Naive thymus-derived CD4-positive, alpha-beta T cell (primary cell): ENCODE data around the gene TSC22D2. TPM values are rescaled to one million over a fixed set of nuclear protein-coding genes. Genes with fewer than 3 reads are reported as not detected.

Source experiments
- ATAC-seq: fragments of 150-1000 bp; cut with Tn5 transposase; 2 replicates; pipeline ENCODE4 v1.10.0; 2021; ENCODE audit warnings: mild to moderate bottlenecking, moderate library complexity
- CTCF ChIA-PET: fragments of 350-600 bp; sonication (Branson Sonifier 250); formaldehyde crosslinking; loops from one replicate; lab custom pipeline; 2021; ENCODE audit warnings: antibody characterized with exemption; lab: Charles Lee
- POLR2A ChIA-PET: fragments of 350-600 bp; sonication (Branson Sonifier 250); formaldehyde crosslinking; loops from one replicate; lab custom pipeline; 2021; ENCODE audit warnings: antibody characterized with exemption, inconsistent platforms; lab: Charles Lee
- DNase-seq, 9 donors: peaks; one replicate each; pipeline versions ENCODE4 v3.0.0 to v3.0.0-alpha.2; 2020 to 2022; ENCODE audit warnings: mixed read lengths in 1 of 9
- H3K27ac ChIP-seq: one replicate; pipeline ENCODE4 v1.7.0; 2013; ENCODE audit warnings: mild to moderate bottlenecking, low read depth, low read length, moderate library complexity
- H3K27me3 ChIP-seq, 2 donors: one replicate each; pipeline ENCODE4 v1.7.0; 2013; ENCODE audit warnings: low read length in 2 of 2, mild to moderate bottlenecking in 2 of 2, moderate library complexity in 2 of 2; ENCODE audit not compliant: control insufficient read depth in 2 of 2, insufficient read depth in 2 of 2
- H3K36me3 ChIP-seq, 3 experiments: 1 replicate in 2 of 3; 2 replicates in 1 of 3; pipeline ENCODE4 v1.7.0; 2013; ENCODE audit warnings: low read length in 3 of 3, mild to moderate bottlenecking in 3 of 3, moderate library complexity in 1 of 3; ENCODE audit not compliant: insufficient read depth in 3 of 3, control insufficient read depth in 2 of 3
- H3K4me1 ChIP-seq, 2 donors: one replicate each; pipeline ENCODE4 v1.7.0; 2013; ENCODE audit warnings: low read length in 2 of 2, mild to moderate bottlenecking in 2 of 2, moderate library complexity in 1 of 2; ENCODE audit not compliant: control insufficient read depth in 2 of 2, insufficient read depth in 2 of 2
- H3K4me3 ChIP-seq: 2 replicates; pipeline ENCODE4 v1.7.0; 2013; ENCODE audit warnings: mild to moderate bottlenecking, low read length
- H3K9me3 ChIP-seq, 3 experiments: 1 replicate in 2 of 3; 2 replicates in 1 of 3; pipeline ENCODE4 v1.7.0; 2013; ENCODE audit warnings: low read length in 3 of 3; ENCODE audit not compliant: control insufficient read depth in 2 of 3
- H3K27ac Mint-ChIP-seq, 9 donors: one replicate each; pipeline ENCODE4 v1.8.0; 2020 to 2022; ENCODE audit warnings: mixed read lengths in 9 of 9, mild to moderate bottlenecking in 8 of 9, moderate library complexity in 5 of 9, inconsistent platforms in 2 of 9
- H3K27me3 Mint-ChIP-seq, 5 donors: one replicate each; pipeline ENCODE4 v1.8.0; 2021 to 2022; ENCODE audit warnings: mixed read lengths in 5 of 5, mild to moderate bottlenecking in 1 of 5
- H3K36me3 Mint-ChIP-seq, 5 donors: one replicate each; pipeline ENCODE4 v1.8.0; 2020 to 2022; ENCODE audit warnings: mixed read lengths in 5 of 5, mild to moderate bottlenecking in 3 of 5, inconsistent platforms in 1 of 5
- H3K4me1 Mint-ChIP-seq, 7 donors: one replicate each; pipeline ENCODE4 v1.8.0; 2020 to 2022; ENCODE audit warnings: mixed read lengths in 7 of 7, mild to moderate bottlenecking in 3 of 7, inconsistent platforms in 1 of 7
- H3K4me3 Mint-ChIP-seq, 10 donors: one replicate each; pipeline ENCODE4 v1.8.0; 2020 to 2022; ENCODE audit warnings: mild to moderate bottlenecking in 10 of 10, mixed read lengths in 10 of 10, moderate library complexity in 6 of 10, inconsistent platforms in 2 of 10
- H3K9me3 Mint-ChIP-seq, 11 donors: one replicate each; pipeline ENCODE4 v1.8.0; 2020 to 2022; ENCODE audit warnings: mixed read lengths in 11 of 11, mild to moderate bottlenecking in 4 of 11, inconsistent platforms in 1 of 11, moderate library complexity in 1 of 11
- intact Hi-C, 2 donors: fragments of 100-400 bp; cut with micrococcal nuclease; formaldehyde crosslinking; loops; one replicate each; pipeline ENCODE4 v1.15.1; 2023
- polyA plus RNA-seq, 2 donors: library from polyadenylated mRNA; unstranded; fragments of 300-500 nt; fragmentation: Illumina TruSeq; gene quantifications; one replicate each; pipeline ENCODE4 v1.2.3, GENCODE V29; 2021
- total RNA-seq, 6 experiments: library from RNA in 5 of 6; stranded (reverse) in 5 of 6; gene quantifications; 1 replicate in 5 of 6; 2 replicates in 1 of 6; pipeline ENCODE4 v1.2.3 and lab custom pipeline; 2021 to 2026

The TSC22D2 gene
- total and polyA plus RNA-seq, 7 experiments from 2014 or later = 6.6 to 42.1 (median 26.1) TPM

DNA sequence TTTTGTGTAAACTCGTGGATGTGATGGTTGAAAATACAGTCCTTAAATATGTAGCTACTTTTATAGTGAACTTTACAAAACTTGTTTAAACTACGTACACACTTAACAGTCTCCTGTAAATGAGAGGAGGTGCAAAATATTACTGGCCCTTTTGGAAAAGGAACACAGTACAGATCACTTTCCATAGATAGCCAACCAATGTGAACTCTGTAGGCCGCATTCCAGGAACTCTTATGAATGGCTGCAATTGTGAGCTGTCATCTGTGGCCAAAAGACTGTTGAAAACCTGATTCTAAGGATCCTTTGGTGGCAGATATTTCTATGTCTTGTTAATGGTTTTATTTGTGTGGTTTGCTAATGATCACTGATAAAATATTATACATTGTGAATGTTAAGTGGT lies 6.2 kb downstream of the TSC22D2 start:
- H3K36me3 Mint-ChIP-seq = peaks cover 0 to 33% (median 3%) of the 10 kb centered on the region in 5 donors
- ChIA-PET POLR2A (no interaction called here), CTCF (interaction anchor here (0.6 kb wide), 1 partner anchor 1304 kb away, joined by 3 read pairs; no protein-coding TSS in a partner anchor)
- H3K27me3 Mint-ChIP-seq = no peaks in the 10 kb centered on the region
- ATAC-seq (no peak), DNase-seq (no peak)
- peaks cover 61 to 83% (median 75%) of the 10 kb centered on the region in 7 donors for H3K4me1 Mint-ChIP-seq
- Histone ChIP-seq H3K4me3 (peak overlapping the region; percentile 6), H3K36me3 (peaks cover 0 to 9% (median 0%) of the 10 kb centered on the region in 3 experiments), H3K9me3 (no peaks in the 10 kb centered on the region), H3K4me1 (peaks cover 18 to 34% of the 10 kb centered on the region in 2 donors), H3K27me3 (no peaks in the 10 kb centered on the region), H3K27ac (no peak overlapping the region)
- peaks cover 0 to 1% (median 0%) of the 10 kb centered on the region in 11 donors for H3K9me3 Mint-ChIP-seq
- peak overlapping the region; percentile 17 to 97 (median 88) for H3K4me3 Mint-ChIP-seq
- intact Hi-C loops = loop anchor here in 1 of 2 donors (1.0 kb wide), 1 partner anchor 13 kb away; no protein-coding TSS in a partner anchor
- no peak overlapping the region for H3K27ac Mint-ChIP-seq

DNA sequence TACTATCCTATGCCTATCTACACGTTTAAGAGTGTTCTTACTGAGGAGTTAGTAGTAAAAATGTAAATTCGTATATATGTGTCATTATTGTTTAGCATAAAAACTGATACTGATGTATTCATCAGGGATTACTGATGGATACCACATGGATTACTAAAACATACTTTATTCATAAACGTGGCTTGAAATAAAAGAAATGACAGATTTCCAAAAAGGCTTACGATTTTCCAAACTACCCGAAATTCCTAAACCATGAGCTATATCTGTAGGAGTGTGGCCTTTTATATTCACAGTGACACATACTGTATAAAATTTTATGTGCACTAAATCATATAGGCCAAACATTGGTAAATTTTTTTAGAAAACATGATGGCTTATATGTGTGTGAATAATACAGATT lies 6.9 kb downstream of the TSC22D2 start:
- peaks cover 65 to 90% (median 81%) of the 10 kb centered on the region in 7 donors for H3K4me1 Mint-ChIP-seq
- peak overlapping the region; percentile 43 to 97 (median 88) for H3K4me3 Mint-ChIP-seq
- Histone ChIP-seq H3K9me3 (no peaks in the 10 kb centered on the region), H3K4me1 (peaks cover 18 to 34% of the 10 kb centered on the region in 2 donors), H3K27ac (no peak overlapping the region), H3K4me3 (no peak overlapping the region), H3K27me3 (no peaks in the 10 kb centered on the region), H3K36me3 (peaks cover 0 to 3% (median 0%) of the 10 kb centered on the region in 3 experiments)
- peak overlapping the region in 1 of 9 donors; percentile 9 for H3K27ac Mint-ChIP-seq
- intact Hi-C loops = loop anchor here in 1 of 2 donors (1.0 kb wide), 1 partner anchor 12 kb away; no protein-coding TSS in a partner anchor
- ChIA-PET POLR2A (no interaction called here), CTCF (interaction anchor here (0.9 kb wide), 1 partner anchor 81 kb away, joined by 3 read pairs; no protein-coding TSS in a partner anchor)
- H3K9me3 Mint-ChIP-seq = peaks cover 0 to 1% (median 0%) of the 10 kb centered on the region in 11 donors
- ATAC-seq (no peak), DNase-seq (no peak)
- H3K27me3 Mint-ChIP-seq = no peaks in the 10 kb centered on the region
- H3K36me3 Mint-ChIP-seq = peaks cover 0 to 33% (median 3%) of the 10 kb centered on the region in 5 donors

DNA sequence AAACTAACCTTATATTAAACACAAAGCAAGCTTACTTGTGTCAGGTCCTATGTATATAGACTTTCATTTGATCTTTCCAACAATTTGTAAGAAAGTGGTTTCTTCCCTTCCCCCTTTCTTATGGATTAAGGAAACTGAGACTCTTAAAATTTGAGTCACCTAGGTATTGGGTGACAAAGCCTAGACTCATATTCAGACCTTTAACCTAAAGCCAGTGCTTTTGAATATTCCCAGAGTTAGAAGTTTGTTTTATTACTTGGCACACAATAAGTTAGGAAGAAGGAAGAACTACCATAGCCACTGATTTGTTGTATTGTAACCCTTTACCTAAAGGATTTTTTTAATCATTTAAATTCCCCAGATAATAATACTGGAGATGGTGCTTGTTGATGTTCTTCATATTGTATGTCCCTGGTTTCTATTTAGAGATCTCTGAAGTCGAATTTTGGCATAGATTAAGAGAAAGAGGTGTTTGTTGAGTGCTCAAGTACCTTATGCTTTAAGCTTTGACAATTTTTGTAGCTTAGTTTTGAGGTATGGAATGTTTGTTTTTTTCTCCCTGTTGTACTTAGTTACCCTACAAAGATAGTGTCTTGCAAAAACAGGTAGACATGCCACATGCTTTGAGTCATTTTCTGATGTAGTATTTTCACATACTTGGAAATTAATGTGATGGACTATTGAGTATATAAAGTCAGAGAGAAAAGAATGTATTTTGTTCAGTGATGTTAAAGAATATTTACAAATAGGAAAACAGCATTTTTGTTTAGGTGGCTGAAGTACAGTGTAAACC lies 11.2 kb downstream of the TSC22D2 start:
- Histone ChIP-seq H3K27me3 (no peaks in the 10 kb centered on the region), H3K27ac (no peak overlapping the region), H3K9me3 (no peaks in the 10 kb centered on the region), H3K4me3 (no peak overlapping the region), H3K4me1 (peaks cover 11 to 22% of the 10 kb centered on the region in 2 donors), H3K36me3 (no peaks in the 10 kb centered on the region)
- no peak for ATAC-seq
- H3K4me1 Mint-ChIP-seq = peaks cover 42 to 87% (median 72%) of the 10 kb centered on the region in 7 donors
- no peak for DNase-seq
- ChIA-PET POLR2A (interaction anchor here (1.0 to 2.0 kb wide), 2 partner anchors 10 to 12 kb away, joined by 3 to 9 read pairs; no protein-coding TSS in a partner anchor), CTCF (interaction anchor here (1.3 kb wide), 1 partner anchor 10 kb away, joined by 4 read pairs; no protein-coding TSS in a partner anchor)
- no peaks in the 10 kb centered on the region for H3K27me3 Mint-ChIP-seq
- H3K36me3 Mint-ChIP-seq = peaks cover 0 to 24% (median 5%) of the 10 kb centered on the region in 5 donors
- intact Hi-C loops = no loop called here
- H3K9me3 Mint-ChIP-seq = no peaks in the 10 kb centered on the region
- peak overlapping the region in 3 of 10 donors; percentile 13 to 36 (median 20) for H3K4me3 Mint-ChIP-seq
- H3K27ac Mint-ChIP-seq = no peak overlapping the region

DNA sequence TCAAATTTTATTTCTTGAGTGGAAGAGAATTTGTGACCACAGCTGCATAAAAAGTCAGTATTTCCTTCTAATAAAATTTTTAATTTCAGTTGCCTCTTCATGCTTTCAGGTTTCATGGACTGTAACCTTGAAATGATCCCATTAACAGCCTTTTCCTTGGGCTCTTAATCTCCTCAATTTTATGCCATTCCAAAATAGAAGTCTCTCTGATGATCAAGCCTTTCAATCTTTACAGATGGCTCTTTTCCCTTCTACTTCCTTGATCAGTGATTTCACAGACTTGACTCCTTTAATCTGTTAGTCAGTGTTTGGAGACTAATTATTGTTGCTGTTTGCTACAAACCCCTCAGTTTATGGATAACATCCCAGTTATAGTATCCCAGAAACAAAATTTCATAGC lies 11.9 kb downstream of the TSC22D2 start:
- Histone ChIP-seq H3K4me3 (no peak overlapping the region), H3K9me3 (no peaks in the 10 kb centered on the region), H3K36me3 (no peaks in the 10 kb centered on the region), H3K27me3 (no peaks in the 10 kb centered on the region), H3K4me1 (peaks cover 11 to 21% of the 10 kb centered on the region in 2 donors), H3K27ac (no peak overlapping the region)
- ATAC-seq = no peak
- Mint-ChIP-seq H3K9me3 (no peaks in the 10 kb centered on the region), H3K27me3 (no peaks in the 10 kb centered on the region), H3K36me3 (peaks cover 0 to 20% (median 5%) of the 10 kb centered on the region in 5 donors), H3K4me1 (peaks cover 35 to 81% (median 68%) of the 10 kb centered on the region in 7 donors), H3K27ac (no peak overlapping the region), H3K4me3 (peak overlapping the region in 4 of 10 donors; percentile 8 to 52 (median 22))
- POLR2A ChIA-PET = interaction anchor here (1.0 to 2.0 kb wide), 2 partner anchors 10 to 12 kb away, joined by 3 to 9 read pairs; no protein-coding TSS in a partner anchor
- DNase-seq = no peak
- CTCF ChIA-PET = interaction anchor here (1.0 to 1.3 kb wide), 2 partner anchors 11 to 107 kb away, joined by 3 to 4 read pairs; no protein-coding TSS in a partner anchor
- intact Hi-C loops = loop anchor here in 1 of 2 donors (1.0 kb wide), 1 partner anchor 8 kb away; no protein-coding TSS in a partner anchor

DNA sequence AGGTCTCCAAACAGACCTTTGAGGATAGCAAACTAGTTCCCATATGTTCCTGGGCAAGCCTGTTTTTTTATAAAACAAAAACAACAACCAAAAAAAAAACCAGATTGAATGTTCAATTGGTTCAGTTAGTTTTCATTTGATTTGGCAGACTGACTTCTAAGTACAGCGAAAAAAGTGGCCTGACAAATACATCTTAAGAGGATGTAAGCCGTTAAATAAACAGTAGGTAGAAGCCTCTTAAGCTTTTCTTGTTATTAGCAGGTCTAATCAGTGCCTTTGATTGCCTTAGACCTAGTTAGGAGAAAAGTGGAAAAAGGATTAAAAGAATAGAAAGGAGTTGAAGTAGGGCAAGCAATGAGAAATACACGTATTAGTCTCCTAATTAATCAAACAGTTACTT lies 13.2 kb downstream of the TSC22D2 start:
- Histone ChIP-seq H3K27me3 (no peaks in the 10 kb centered on the region), H3K9me3 (no peaks in the 10 kb centered on the region), H3K4me1 (peaks cover 6 to 15% of the 10 kb centered on the region in 2 donors), H3K27ac (no peak overlapping the region), H3K4me3 (no peak overlapping the region), H3K36me3 (no peaks in the 10 kb centered on the region)
- Mint-ChIP-seq H3K36me3 (peaks cover 0 to 18% (median 5%) of the 10 kb centered on the region in 5 donors), H3K27me3 (no peaks in the 10 kb centered on the region), H3K9me3 (no peaks in the 10 kb centered on the region), H3K4me3 (no peak overlapping the region), H3K4me1 (peaks cover 24 to 76% (median 63%) of the 10 kb centered on the region in 7 donors), H3K27ac (no peak overlapping the region)
- DNase-seq (no peak), ATAC-seq (no peak)
- intact Hi-C loops = no loop called here
- ChIA-PET CTCF (no interaction called here), POLR2A (interaction anchor here (0.7 kb wide), 2 partner anchors 8 to 138 kb away, joined by 4 to 5 read pairs; no protein-coding TSS in a partner anchor)

DNA sequence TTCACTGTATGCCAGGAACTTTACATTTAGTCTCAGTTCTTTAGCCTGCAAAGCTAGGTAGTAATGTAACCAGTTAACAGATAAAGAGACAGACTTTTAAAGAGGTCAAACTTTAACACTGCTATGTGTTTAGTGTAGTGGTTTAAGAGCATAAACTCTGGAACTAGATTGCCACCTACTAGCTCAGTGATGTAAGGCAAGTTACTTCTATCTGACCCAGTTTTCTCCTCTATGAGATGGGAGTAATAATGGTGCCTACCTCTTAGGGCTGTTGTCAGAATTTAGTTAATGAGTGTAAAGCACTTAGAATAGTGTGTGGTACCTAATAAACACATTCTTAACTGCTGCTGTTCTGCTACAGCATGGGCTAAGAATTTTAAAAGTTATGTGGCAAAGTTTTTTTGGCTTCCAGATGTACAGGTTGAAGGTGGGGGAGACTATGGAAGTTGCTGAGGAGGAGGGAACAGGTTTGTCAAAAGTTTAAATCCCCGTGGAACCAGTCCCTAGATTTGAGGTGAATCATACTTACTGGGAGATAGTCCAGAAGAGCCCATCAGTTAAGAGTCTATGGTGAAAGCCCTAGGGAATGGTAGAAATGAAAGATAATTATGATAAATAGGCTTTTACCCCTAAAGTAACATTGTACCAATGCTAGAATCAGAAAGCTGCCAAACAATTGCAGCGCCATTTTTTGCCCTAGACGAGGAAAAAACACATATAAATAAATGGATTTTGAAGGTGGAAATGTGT lies 13.9 kb downstream of the TSC22D2 start:
- Histone ChIP-seq H3K4me3 (no peak overlapping the region), H3K27ac (no peak overlapping the region), H3K4me1 (peaks cover 0 to 8% of the 10 kb centered on the region in 2 donors), H3K9me3 (no peaks in the 10 kb centered on the region), H3K27me3 (no peaks in the 10 kb centered on the region), H3K36me3 (no peaks in the 10 kb centered on the region)
- CTCF ChIA-PET = no interaction called here
- POLR2A ChIA-PET = interaction anchor here (0.7 kb wide), 2 partner anchors 9 to 139 kb away, joined by 4 to 5 read pairs; no protein-coding TSS in a partner anchor
- Mint-ChIP-seq H3K9me3 (no peaks in the 10 kb centered on the region), H3K4me3 (no peak overlapping the region), H3K27me3 (no peaks in the 10 kb centered on the region), H3K36me3 (peaks cover 0 to 20% (median 7%) of the 10 kb centered on the region in 5 donors), H3K4me1 (peaks cover 24 to 77% (median 68%) of the 10 kb centered on the region in 7 donors), H3K27ac (peak overlapping the region in 2 of 9 donors; percentile 51 to 53)
- no peak for DNase-seq
- intact Hi-C loops = loop anchor here in 1 of 2 donors (1.0 to 2.0 kb wide), 2 partner anchors 17 to 136 kb away; no protein-coding TSS in a partner anchor
- ATAC-seq = no peak
